Tibial nerve (tissue), 3 donors: ENCODE measurements around the gene EXOC6B.

Experiments used
- POLR2A ChIP-seq, 2 donors: fragments of 450-650 bp; IDR thresholded peaks; one replicate each; pipeline ENCODE4 v1.6.1; 2017; ENCODE audit warnings: antibody characterized with exemption in 2 of 2, mild to moderate bottlenecking in 2 of 2, moderate library complexity in 2 of 2
- TF ChIP-seq, protein P1 (sequence below), 5 experiments: fragments of 200-600 bp in 3 of 5; fragments of 450-650 bp in 2 of 5; sonication (generic) in 3 of 5; IDR thresholded peaks; one replicate each; pipeline ENCODE4 v1.5.1; 2016 to 2019; ENCODE audit warnings: antibody characterized with exemption in 5 of 5, mild to moderate bottlenecking in 3 of 5, moderate library complexity in 2 of 5

DNA sequence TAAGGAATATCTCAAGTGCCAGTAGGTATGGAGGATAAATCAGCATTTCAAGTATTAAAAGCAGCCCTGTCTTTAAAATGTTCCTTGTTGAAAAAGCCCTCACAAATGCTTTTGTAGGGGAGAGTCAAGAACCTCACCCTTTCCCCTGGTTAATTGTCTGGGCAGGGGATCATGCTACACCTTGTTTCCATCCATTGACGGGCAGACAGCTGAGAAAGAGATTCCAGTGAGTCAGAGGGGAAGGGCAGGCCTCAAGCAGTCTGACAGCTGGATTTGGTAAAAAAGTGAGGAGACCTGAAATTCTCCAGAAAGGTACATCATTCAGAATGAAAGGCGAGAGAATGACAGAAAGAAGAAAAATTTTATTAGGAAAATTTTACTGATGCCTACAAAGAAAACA is 475.0 kb downstream of the EXOC6B start:
- TF ChIP-seq, protein P1, sequence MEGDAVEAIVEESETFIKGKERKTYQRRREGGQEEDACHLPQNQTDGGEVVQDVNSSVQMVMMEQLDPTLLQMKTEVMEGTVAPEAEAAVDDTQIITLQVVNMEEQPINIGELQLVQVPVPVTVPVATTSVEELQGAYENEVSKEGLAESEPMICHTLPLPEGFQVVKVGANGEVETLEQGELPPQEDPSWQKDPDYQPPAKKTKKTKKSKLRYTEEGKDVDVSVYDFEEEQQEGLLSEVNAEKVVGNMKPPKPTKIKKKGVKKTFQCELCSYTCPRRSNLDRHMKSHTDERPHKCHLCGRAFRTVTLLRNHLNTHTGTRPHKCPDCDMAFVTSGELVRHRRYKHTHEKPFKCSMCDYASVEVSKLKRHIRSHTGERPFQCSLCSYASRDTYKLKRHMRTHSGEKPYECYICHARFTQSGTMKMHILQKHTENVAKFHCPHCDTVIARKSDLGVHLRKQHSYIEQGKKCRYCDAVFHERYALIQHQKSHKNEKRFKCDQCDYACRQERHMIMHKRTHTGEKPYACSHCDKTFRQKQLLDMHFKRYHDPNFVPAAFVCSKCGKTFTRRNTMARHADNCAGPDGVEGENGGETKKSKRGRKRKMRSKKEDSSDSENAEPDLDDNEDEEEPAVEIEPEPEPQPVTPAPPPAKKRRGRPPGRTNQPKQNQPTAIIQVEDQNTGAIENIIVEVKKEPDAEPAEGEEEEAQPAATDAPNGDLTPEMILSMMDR (IDR thresholded peaks at IDR 0.05): no peak
- no peak for TF ChIP-seq POLR2A (IDR thresholded peaks at IDR 0.05)
